ENCODE data around the gene PLOD1. TPM values are rescaled to one million over a fixed set of nuclear protein-coding genes. Genes with fewer than 3 reads are reported as not detected.
A peak's percentile ranks its signal among the peaks of the same experiment; 100 is the strongest.
"Not testable (repeated sequence)": the region's sequence is repeated elsewhere in the genome, so short reads cannot be mapped to it uniquely, and the experiment has no call there.

PLOD1 gene
- total and polyA plus RNA-seq, 2 of the 13 experiments (the other 11 are each of a cell fraction or from before 2014, with no cell fraction given): 70.1 to 318 TPM

- TF ChIP-seq HMGXB3 (CRISPR knock-in tag; IDR thresholded peaks at IDR 0.05; ENCODE audit: borderline replicate concordance) (peak; percentile 9; the same call in 1 of the 2 replicates), GTF3A (CRISPR knock-in tag; conservative IDR thresholded peaks at IDR 0.05) (no peak)
These were observed 518 bp downstream of the PLOD1 start (continued) for GRCh38 chr1:11935057-11935412.

- POLR2A ChIA-PET: interaction anchor here (2.9 kb wide), 1 partner anchor 27 kb away, joined by 12 read pairs; no protein-coding TSS in a partner anchor
- not testable (repeated sequence) for BruUV-seq (replicated peaks)
These were observed 1.2 kb downstream of the PLOD1 start for GRCh38 chr1:11935733-11936132.

More at GRCh38 chr1:11935733-11936132, 1.2 kb downstream of the PLOD1 start:
- H3K4me2 ChIP-seq (ENCODE audit: low read depth, low read length): peak overlapping the region; percentile 32; the same call in 1 of the 2 replicates
- H3K27me3 ChIP-seq (ENCODE audit: control insufficient read depth in 1 of 2, insufficient read depth in 2 of 2, low read length in 2 of 2); intact Hi-C loops (cut with micrococcal nuclease; ENCODE audit: unreplicated experiment); FAIRE-seq; H2AFZ ChIP-seq (ENCODE audit: low read length); H3K27ac ChIP-seq (ENCODE audit: extremely low read length, insufficient read depth, low read length); DNase-seq (ENCODE audit: low spot score); H3K9ac ChIP-seq (ENCODE audit: insufficient read depth, low read depth, low read length); CTCF ChIA-PET (ENCODE audit: low intra/inter-chr PET ratio, low total read pairs); H4K20me1 ChIP-seq (ENCODE audit: insufficient read depth, low read length); H3K36me3 ChIP-seq (replicated peaks in 1 of 2; ENCODE audit: control insufficient read depth in 1 of 2, insufficient read depth in 2 of 2, low read length in 2 of 2); in situ Hi-C loops (cut with HindIII; ENCODE audit: extremely low pct_ligation_motif_present, low pct_unique_long_range_greater_than_20kb); H3K9me3 ChIP-seq (ENCODE audit: low read length); ATAC-seq: not testable (repeated sequence)
- peaks cover 73% of the 10 kb centered on the region for H3K4me1 ChIP-seq (ENCODE audit: insufficient read depth, low read length)
- 0 out of 2 replicates have a peak, but pooled peaks have one; percentile 18 for TF ChIP-seq ZBTB33 (CRISPR knock-in tag; IDR thresholded peaks at IDR 0.05)
- peaks cover 22% of the 10 kb centered on the region for H3K79me2 ChIP-seq (ENCODE audit: insufficient read depth, low read length)
- H3K4me3 ChIP-seq (replicated peaks in 1 of 3; ENCODE audit: insufficient read depth in 1 of 3, low read depth in 2 of 3, low read length in 3 of 3): 0 out of 6 replicates have a peak overlapping the region, but pooled peaks of 1 of the 3 experiments have one; percentile 33
- WGBS (ENCODE audit: low lambda C conversion rate): 94% methylated on average over 10 of the region's 10 CpGs
